Measurements from ENCODE around the gene MMAB. TPM values are rescaled to one million over a fixed set of nuclear protein-coding genes. Genes with fewer than 3 reads are reported as not detected.

MMAB gene
- total RNA-seq, 1 donor from 2014 or later = 10.8 TPM

DNA sequence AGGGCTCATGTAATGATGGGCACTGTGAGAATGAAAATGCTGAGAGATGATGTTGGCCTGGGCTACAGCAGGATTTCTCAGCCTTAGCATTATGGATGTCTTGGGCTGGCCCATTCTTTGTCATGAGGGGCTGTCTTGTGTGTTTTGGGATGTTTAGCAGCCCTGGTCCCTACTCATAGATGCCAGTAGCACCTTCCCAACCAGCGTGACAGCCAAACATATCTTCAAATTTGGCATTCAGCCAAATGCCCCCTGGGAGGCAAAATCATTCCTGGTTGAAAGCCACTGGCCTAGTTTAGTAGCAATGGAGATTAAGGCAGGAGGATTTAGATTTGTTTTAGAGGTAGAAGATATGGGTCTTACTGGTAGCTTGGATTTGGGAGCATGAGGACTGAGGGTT lies 69.2 kb downstream of the MMAB start:
- no peak for DNase-seq

Other genes with a start within 250 kb of the MMAB start
- 0.16 TPM for gene MYO1H, start 225.6 kb downstream of the MMAB start, total RNA-seq
- gene KCTD10, start 96.2 kb downstream of the MMAB start, total RNA-seq = 55.2 TPM
- 24.3 TPM for gene UBE3B, start 95.9 kb downstream of the MMAB start, total RNA-seq
- gene MVK, start 290 bp upstream of the MMAB start, total RNA-seq = 18.6 TPM
- 2.5 TPM for gene FAM222A, start 140.3 kb upstream of the MMAB start, total RNA-seq

All from occipital lobe (tissue), 2 donors.